ENCODE data around the gene CCT2.

- TF ChIP-seq CTCF (IDR thresholded peaks at IDR 0.05; ENCODE audit: insufficient read depth, low read depth, low read length) (no peak), EZH2 (IDR thresholded peaks at IDR 0.05; ENCODE audit: insufficient read depth, low read length) (no peak)
These were observed 28.9 kb upstream of the CCT2 start for GRCh38 chr12:69556383-69556782.

All from astrocyte (in vitro differentiated cells and primary cell).